H9 (cell line): ENCODE measurements around the gene RMND5B. TPM values are rescaled to one million over a fixed set of nuclear protein-coding genes. Genes with fewer than 3 reads are reported as not detected.

Experiments used
- DNase-seq: peaks from one replicate; pipeline ENCODE4 v3.0.0-alpha.2; 2017
- H2AFZ ChIP-seq: one replicate; pipeline ENCODE4 v1.6.1; 2013; ENCODE audit warnings: mild to moderate bottlenecking, low read length, control low read depth, moderate library complexity
- H2AK5ac ChIP-seq: 2 replicates; pipeline ENCODE4 v1.6.1; 2013; ENCODE audit warnings: low read length, control low read depth, mixed read lengths; ENCODE audit not compliant: insufficient read length
- H2BK120ac ChIP-seq: one replicate; pipeline ENCODE4 v1.6.1; 2013; ENCODE audit warnings: low read depth, mild to moderate bottlenecking, low read length, control low read depth, inconsistent platforms; ENCODE audit not compliant: poor library complexity, severe bottlenecking
- H2BK12ac ChIP-seq: 2 replicates; pipeline ENCODE4 v1.6.1; 2013; ENCODE audit warnings: low read length, control low read depth, mixed read lengths, low read depth; ENCODE audit not compliant: insufficient read length
- H2BK15ac ChIP-seq: 2 replicates; pipeline ENCODE4 v1.6.1; 2013; ENCODE audit warnings: low read depth, low read length, control low read depth
- H2BK20ac ChIP-seq: one replicate; pipeline ENCODE4 v1.6.1; 2013; ENCODE audit warnings: low read depth, mild to moderate bottlenecking, low read length, control low read depth, inconsistent platforms; ENCODE audit not compliant: poor library complexity, severe bottlenecking
- H2BK5ac ChIP-seq: 2 replicates; pipeline ENCODE4 v1.6.1; 2013; ENCODE audit warnings: low read length, control low read depth, mixed read lengths; ENCODE audit not compliant: insufficient read length
- H3K14ac ChIP-seq: 2 replicates; pipeline ENCODE4 v1.6.1; 2013; ENCODE audit warnings: low read length, control low read depth; ENCODE audit not compliant: insufficient read depth
- H3K18ac ChIP-seq: 2 replicates; pipeline ENCODE4 v1.6.1; 2013; ENCODE audit warnings: low read depth, mild to moderate bottlenecking, mixed read lengths, low read length, control low read depth; ENCODE audit not compliant: insufficient read length
- H3K23ac ChIP-seq: 2 replicates; pipeline ENCODE4 v1.6.1; 2013; ENCODE audit warnings: low read length, control low read depth, mixed read lengths, low read depth; ENCODE audit not compliant: insufficient read length
- H3K23me2 ChIP-seq: 2 replicates; pipeline ENCODE4 v1.6.1; 2013; ENCODE audit warnings: low read depth, mild to moderate bottlenecking, mixed read lengths, low read length, control low read depth; ENCODE audit not compliant: insufficient read length, poor library complexity, severe bottlenecking
- H3K27ac ChIP-seq: 2 replicates; pipeline ENCODE4 v1.5.1; 2013; ENCODE audit warnings: low read length, control low read depth, mixed read lengths, low read depth; ENCODE audit not compliant: insufficient read length
- H3K27me3 ChIP-seq: 2 replicates; pipeline ENCODE4 v1.6.1; 2013; ENCODE audit warnings: low read length, control low read depth, inconsistent platforms; ENCODE audit not compliant: insufficient read depth
- H3K4ac ChIP-seq: 2 replicates; pipeline ENCODE4 v1.6.1; 2013; ENCODE audit warnings: low read depth, mild to moderate bottlenecking, control low read depth, inconsistent platforms, low read length, moderate library complexity
- H3K4me1 ChIP-seq: 2 replicates; pipeline ENCODE4 v1.6.1; 2013; ENCODE audit warnings: low read length, control low read depth, inconsistent platforms; ENCODE audit not compliant: insufficient read depth
- H3K4me2 ChIP-seq: 2 replicates; pipeline ENCODE4 v1.6.1; 2013; ENCODE audit warnings: low read length, control low read depth, mixed read lengths; ENCODE audit not compliant: insufficient read length, insufficient read depth
- H3K56ac ChIP-seq: 2 replicates; pipeline ENCODE4 v1.6.1; 2013; ENCODE audit warnings: low read depth, mild to moderate bottlenecking, mixed read lengths, low read length, control low read depth; ENCODE audit not compliant: insufficient read length
- H3K79me1 ChIP-seq: 2 replicates; pipeline ENCODE4 v1.6.1; 2013; ENCODE audit warnings: low read depth, mild to moderate bottlenecking, moderate library complexity, low read length, control low read depth, inconsistent platforms; ENCODE audit not compliant: insufficient read depth, poor library complexity, severe bottlenecking
- H3K79me2 ChIP-seq: 2 replicates; pipeline ENCODE4 v1.6.1; 2013; ENCODE audit warnings: low read length, control low read depth, inconsistent platforms; ENCODE audit not compliant: insufficient read depth
- H3K9ac ChIP-seq: 2 replicates; pipeline ENCODE4 v1.6.1; 2013; ENCODE audit warnings: low read length, control low read depth, mixed read lengths; ENCODE audit not compliant: insufficient read length; ENCODE audit errors: extremely low read depth
- H3K9me3 ChIP-seq: one replicate; pipeline ENCODE4 v1.6.1; 2013; ENCODE audit warnings: low read depth, low read length, inconsistent platforms; ENCODE audit not compliant: control insufficient read depth
- H3T11ph ChIP-seq: one replicate; pipeline ENCODE4 v1.6.1; 2013; ENCODE audit warnings: mild to moderate bottlenecking, low read length, control low read depth, inconsistent platforms
- H4K20me1 ChIP-seq: one replicate; pipeline ENCODE4 v1.6.1; 2013; ENCODE audit not compliant: control insufficient read depth, insufficient read length, insufficient read depth
- H4K5ac ChIP-seq: 2 replicates; pipeline ENCODE4 v1.6.1; 2013; ENCODE audit warnings: low read depth, mild to moderate bottlenecking, mixed read lengths, low read length, control low read depth; ENCODE audit not compliant: insufficient read length
- H4K8ac ChIP-seq: replicated peaks from 2 replicates; pipeline ENCODE4 v1.6.1; 2013; ENCODE audit warnings: low read length, control low read depth, mixed read lengths, low read depth; ENCODE audit not compliant: insufficient read length
- H4K91ac ChIP-seq: 2 replicates; pipeline ENCODE4 v1.6.1; 2013; ENCODE audit warnings: low read depth, mild to moderate bottlenecking, moderate library complexity, mixed read lengths, low read length, control low read depth; ENCODE audit not compliant: insufficient read length
- H3K27ac Mint-ChIP-seq, 3 experiments: 2 replicates in 2 of 3; 3 replicates in 1 of 3; pipeline ENCODE4 v1.8.0; 2020 to 2021; ENCODE audit warnings: mixed read lengths in 3 of 3, mild to moderate bottlenecking in 1 of 3, moderate library complexity in 1 of 3
- H3K27me3 Mint-ChIP-seq: 2 replicates; pipeline ENCODE4 v1.8.0; 2021; ENCODE audit warnings: low read depth, mild to moderate bottlenecking, moderate library complexity, mixed read lengths
- H3K36me3 Mint-ChIP-seq, 3 experiments: 2 replicates in 2 of 3; 3 replicates in 1 of 3; pipeline ENCODE4 v1.8.0; 2020 to 2021; ENCODE audit warnings: low read depth in 3 of 3, mixed read lengths in 3 of 3; ENCODE audit not compliant: insufficient read depth in 1 of 3
- H3K4me1 Mint-ChIP-seq, 2 experiments: 2 replicates each; pipeline ENCODE4 v1.8.0; 2020; ENCODE audit warnings: mixed read lengths in 2 of 2
- H3K4me3 Mint-ChIP-seq, 2 experiments: 2 replicates in 1 of 2; 3 replicates in 1 of 2; pipeline ENCODE4 v1.8.0; 2020 to 2021; ENCODE audit warnings: mild to moderate bottlenecking in 2 of 2, mixed read lengths in 2 of 2, moderate library complexity in 1 of 2
- H3K9me3 Mint-ChIP-seq, 2 experiments: 2 replicates in 1 of 2; 3 replicates in 1 of 2; pipeline ENCODE4 v1.8.0; 2020; ENCODE audit warnings: mild to moderate bottlenecking in 2 of 2, mixed read lengths in 2 of 2, moderate library complexity in 1 of 2
- WGBS: extraction: QIAGEN DNeasy Blood & Tissue Kit; methylation state at CpG from one replicate; pipeline ENCODE4 v1.1.7; 2013; ENCODE audit warnings: missing lambda C conversion rate, low lambda C conversion rate, mixed read lengths; ENCODE audit not compliant: insufficient read length; ENCODE audit errors: extremely low coverage; 5-methylcytosine and 5-hydroxymethylcytosine counted together
- total RNA-seq: library from RNA; stranded (reverse); gene quantifications from 2 replicates; pipeline ENCODE4 v1.2.1, GENCODE V29; 2021
- TF ChIP-seq, protein P1 (sequence below): fragments of 200-600 bp; sonication (generic); conservative IDR thresholded peaks from 3 replicates; pipeline ENCODE4 v1.8.0; 2021; ENCODE audit warnings: antibody characterized with exemption, mild to moderate bottlenecking

The RMND5B gene
- total RNA-seq, 1 experiment from 2014 or later: 86.4 TPM

DNA sequence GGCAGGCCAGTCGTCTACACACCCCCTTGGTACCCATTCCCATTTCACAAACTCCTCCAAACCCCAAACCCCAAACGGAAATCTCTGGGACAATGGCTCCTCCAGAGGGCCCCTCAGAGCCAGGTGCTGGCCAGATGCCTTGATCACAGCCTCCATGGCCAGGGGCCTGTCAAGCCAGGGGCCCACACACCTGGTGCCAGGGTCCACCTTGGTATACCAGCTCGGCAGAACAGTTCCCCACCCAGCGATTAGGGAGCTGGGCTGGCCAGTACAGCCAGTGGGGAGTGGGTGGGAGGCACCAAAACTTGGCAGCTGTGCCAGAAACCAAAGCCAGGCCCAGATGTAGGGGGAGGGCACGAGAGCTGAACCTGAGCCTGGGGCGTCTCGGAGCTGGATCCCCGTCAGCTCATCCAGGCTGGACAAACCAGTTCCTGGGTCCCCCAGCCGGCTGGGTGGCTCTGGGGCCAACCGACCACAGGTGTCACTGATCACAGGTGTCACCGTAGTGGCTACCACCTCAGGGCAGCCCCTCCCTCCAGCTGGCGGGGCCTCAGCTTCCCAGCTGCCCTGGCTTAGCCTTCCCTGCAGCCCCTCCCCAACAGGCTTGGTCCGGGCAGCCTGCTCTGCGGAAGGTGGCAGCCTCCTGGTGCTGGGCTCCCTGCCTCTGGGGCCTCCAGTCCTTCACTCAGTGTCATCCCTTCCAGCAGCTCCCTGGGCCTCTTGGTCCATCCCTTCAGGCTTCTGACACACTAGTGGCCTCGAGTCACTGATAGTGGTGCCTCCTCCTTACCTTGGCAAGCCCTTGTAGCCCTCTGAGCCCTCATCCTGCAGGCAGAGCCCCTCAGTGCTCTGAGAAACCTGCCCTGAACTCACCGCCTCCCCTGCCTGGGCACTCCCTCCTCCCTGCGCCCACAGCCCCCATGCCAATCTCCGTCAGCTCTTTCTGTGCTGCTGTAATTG lies 6.6 kb upstream of the RMND5B start:
- Histone ChIP-seq H3K4ac (no peak overlapping the region; the same call in 1 of the 2 replicates), H2BK120ac (no peak overlapping the region), H3K27ac (peak overlapping the region; percentile 63), H4K91ac (peak overlapping the region; percentile 10), H2BK5ac (no peak overlapping the region), H3T11ph (no peak overlapping the region), H3K27me3 (no peaks in the 10 kb centered on the region), H2BK15ac (no peak overlapping the region), H3K23me2 (no peaks in the 10 kb centered on the region), H2BK12ac (no peak overlapping the region), H4K20me1 (no peaks in the 10 kb centered on the region), H3K4me2 (no peak overlapping the region), H3K79me1 (no peaks in the 10 kb centered on the region), H3K4me1 (peaks cover 4% of the 10 kb centered on the region; the same call in 1 of the 2 replicates), H2BK20ac (no peak overlapping the region), H4K5ac (no peak overlapping the region), H2AK5ac (no peak overlapping the region), H3K9me3 (no peaks in the 10 kb centered on the region), H3K23ac (no peak overlapping the region), H3K18ac (no peak overlapping the region), H2AFZ (no peak overlapping the region), H3K9ac (no peak overlapping the region), H3K14ac (no peak overlapping the region; the same call in 1 of the 2 replicates), H4K8ac (no peak overlapping the region), H3K79me2 (peaks cover 2% of the 10 kb centered on the region; the same call in 1 of the 2 replicates), H3K56ac (no peak overlapping the region)
- Mint-ChIP-seq H3K4me1 (peaks cover 47 to 58% of the 10 kb centered on the region in 2 experiments), H3K36me3 (peaks cover 8 to 42% (median 18%) of the 10 kb centered on the region in 3 experiments; a peak in 6 of 7 replicates), H3K9me3 (no peaks in the 10 kb centered on the region), H3K27me3 (no peaks in the 10 kb centered on the region), H3K27ac (peak overlapping the region; percentile 95 to 99 (median 98)), H3K4me3 (peak overlapping the region in 1 of 2 experiments; percentile 48; a peak in 2 of 5 replicates)
- TF ChIP-seq, protein P1, sequence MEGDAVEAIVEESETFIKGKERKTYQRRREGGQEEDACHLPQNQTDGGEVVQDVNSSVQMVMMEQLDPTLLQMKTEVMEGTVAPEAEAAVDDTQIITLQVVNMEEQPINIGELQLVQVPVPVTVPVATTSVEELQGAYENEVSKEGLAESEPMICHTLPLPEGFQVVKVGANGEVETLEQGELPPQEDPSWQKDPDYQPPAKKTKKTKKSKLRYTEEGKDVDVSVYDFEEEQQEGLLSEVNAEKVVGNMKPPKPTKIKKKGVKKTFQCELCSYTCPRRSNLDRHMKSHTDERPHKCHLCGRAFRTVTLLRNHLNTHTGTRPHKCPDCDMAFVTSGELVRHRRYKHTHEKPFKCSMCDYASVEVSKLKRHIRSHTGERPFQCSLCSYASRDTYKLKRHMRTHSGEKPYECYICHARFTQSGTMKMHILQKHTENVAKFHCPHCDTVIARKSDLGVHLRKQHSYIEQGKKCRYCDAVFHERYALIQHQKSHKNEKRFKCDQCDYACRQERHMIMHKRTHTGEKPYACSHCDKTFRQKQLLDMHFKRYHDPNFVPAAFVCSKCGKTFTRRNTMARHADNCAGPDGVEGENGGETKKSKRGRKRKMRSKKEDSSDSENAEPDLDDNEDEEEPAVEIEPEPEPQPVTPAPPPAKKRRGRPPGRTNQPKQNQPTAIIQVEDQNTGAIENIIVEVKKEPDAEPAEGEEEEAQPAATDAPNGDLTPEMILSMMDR: no peak
- WGBS: no CpG with 5 or more reads among the region's 18 CpGs
- DNase-seq: no peak
